NCI-H510A (cell line): ENCODE data around the gene GPR84.
A peak's percentile ranks its signal among the peaks of the same experiment; 100 is the strongest.
"Not testable (repeated sequence)": the region's sequence is repeated elsewhere in the genome, so short reads cannot be mapped to it uniquely, and the experiment has no call there.

Experiments used
- DNase-seq: peaks from one replicate; lab custom pipeline; 2025; lab: John Stamatoyannopoulos, UW

The GPR84 gene

GRCh38 chr12:54325442-54326109, 38.7 kb downstream of the GPR84 start:
- DNase-seq = not testable (repeated sequence)

GRCh38 chr12:54324617-54325441, 39.5 kb downstream of the GPR84 start, which contains the start of gene COPZ1:
Gene COPZ1, plus strand, starts transcription at chr12:54325131. Its CDS starts 33 bp downstream, at chr12:54325164.
- peak; percentile 99 for DNase-seq

GRCh38 chr12:54321363-54321762, 42.9 kb downstream of the GPR84 start:
- no peak for DNase-seq
